Islet precursor cell (in vitro differentiated cells): ENCODE results near the gene RTL9.
"Not testable (repeated sequence)": the region's sequence is repeated elsewhere in the genome, so short reads cannot be mapped to it uniquely, and the experiment has no call there.

ENCODE experiments used
- DNase-seq: peaks from one replicate; pipeline ENCODE4 v3.0.0-alpha.2; 2018

RTL9 gene

GRCh38 chrX:110358548-110358947, at the start of gene RTL9:
Gene RTL9, plus strand, starts transcription at chrX:110358848. Its CDS starts 91,770 bp downstream, at chrX:110450618.
- no peak for DNase-seq

- no peak for DNase-seq
Measured at GRCh38 chrX:110310000-110310790, 48.5 kb upstream of the RTL9 start.

GRCh38 chrX:110310896-110311295, 47.8 kb upstream of the RTL9 start:
- DNase-seq: no peak

GRCh38 chrX:110311437-110312230, 47.0 kb upstream of the RTL9 start:
- no peak for DNase-seq

- no peak for DNase-seq
Measured at GRCh38 chrX:110315551-110315950, 43.1 kb upstream of the RTL9 start.

GRCh38 chrX:110316351-110317060, 42.1 kb upstream of the RTL9 start:
- no peak for DNase-seq

GRCh38 chrX:110317061-110317819, 41.4 kb upstream of the RTL9 start:
- peak; percentile 54 for DNase-seq

- DNase-seq: peak; percentile 84
Measured at GRCh38 chrX:110317820-110318663, 40.6 kb upstream of the RTL9 start, which contains the start of gene AMMECR1. Gene AMMECR1, minus strand, starts transcription at chrX:110318085. Its CDS starts 14 bp downstream, at chrX:110318071.

- DNase-seq: no peak
Measured at GRCh38 chrX:110318664-110318968, 40.0 kb upstream of the RTL9 start.

GRCh38 chrX:110320381-110320987, 38.2 kb upstream of the RTL9 start:
- DNase-seq: no peak

- DNase-seq: no peak
Measured at GRCh38 chrX:110321081-110321480, 37.6 kb upstream of the RTL9 start.

GRCh38 chrX:110321670-110322069, 37.0 kb upstream of the RTL9 start:
- no peak for DNase-seq

GRCh38 chrX:110322603-110323002, 36.0 kb upstream of the RTL9 start:
- DNase-seq: no peak

GRCh38 chrX:110326712-110327111, 31.9 kb upstream of the RTL9 start:
- no peak for DNase-seq

- no peak for DNase-seq
Measured at GRCh38 chrX:110327336-110327735, 31.3 kb upstream of the RTL9 start.

- not testable (repeated sequence) for DNase-seq
Measured at GRCh38 chrX:110328613-110329012, 30.0 kb upstream of the RTL9 start.

- DNase-seq: no peak
Measured at GRCh38 chrX:110331444-110332030, 27.1 kb upstream of the RTL9 start.

- DNase-seq: not testable (repeated sequence)
Measured at GRCh38 chrX:110333458-110333857, 25.2 kb upstream of the RTL9 start.

GRCh38 chrX:110338935-110339334, 19.7 kb upstream of the RTL9 start:
- DNase-seq: no peak

- peak; percentile 65 for DNase-seq
Measured at GRCh38 chrX:110341189-110342035, 17.2 kb upstream of the RTL9 start.
